H7 (cell line): ENCODE results near the gene GDF11. TPM values are rescaled to one million over a fixed set of nuclear protein-coding genes. Genes with fewer than 3 reads are reported as not detected.

Experiments
- DNase-seq: peaks from one replicate; pipeline ENCODE4 v3.0.0; 2012
- H3K27me3 ChIP-seq: 2 replicates; pipeline ENCODE4 v1.6.0; 2011; ENCODE audit warnings: mild to moderate bottlenecking, low read length; ENCODE audit not compliant: control insufficient read depth, insufficient read depth
- H3K36me3 ChIP-seq: replicated peaks from 2 replicates; pipeline ENCODE4 v1.5.1; 2011; ENCODE audit warnings: low read length; ENCODE audit not compliant: control insufficient read depth, insufficient read depth
- H3K4me3 ChIP-seq: 2 replicates; pipeline ENCODE4 v1.5.1; 2011; ENCODE audit warnings: low read depth, mild to moderate bottlenecking, control low read depth, low read length, moderate library complexity; ENCODE audit not compliant: insufficient read depth
- total RNA-seq: library from RNA; depleted of rRNA; stranded (reverse); fragments of >200 nt; shearing (Covaris generic); gene quantifications from 2 replicates; pipeline ENCODE4 v1.2.3, GENCODE V29; 2014

The GDF11 gene
- total RNA-seq, 1 experiment from 2014 or later, result 11.1 TPM

GRCh38 chr12:55736780-55737580 lies 5.9 kb upstream of the GDF11 start:
- peak; percentile 87 for DNase-seq
- Histone ChIP-seq H3K36me3 (no peaks in the 10 kb centered on the region), H3K27me3 (no peaks in the 10 kb centered on the region), H3K4me3 (no peak overlapping the region)

- peak; percentile 46 for DNase-seq
- H3K36me3 ChIP-seq, result no peaks in the 10 kb centered on the region
- peak overlapping the region; percentile 26 for H3K4me3 ChIP-seq
- no peaks in the 10 kb centered on the region for H3K27me3 ChIP-seq
These were observed 5.3 kb upstream of the GDF11 start for GRCh38 chr12:55737581-55738122.

- H3K4me3 ChIP-seq, result peak overlapping the region; percentile 35
These were observed 4.5 kb upstream of the GDF11 start for GRCh38 chr12:55738123-55739024.

GRCh38 chr12:55739025-55739378 lies 3.9 kb upstream of the GDF11 start:
- Histone ChIP-seq H3K36me3 (no peaks in the 10 kb centered on the region), H3K4me3 (no peak overlapping the region), H3K27me3 (no peaks in the 10 kb centered on the region)
- DNase-seq, result no peak

More at GRCh38 chr12:55738123-55739024, 4.5 kb upstream of the GDF11 start:
- H3K36me3 ChIP-seq, result no peaks in the 10 kb centered on the region
- DNase-seq, result peak; percentile 82
- no peaks in the 10 kb centered on the region for H3K27me3 ChIP-seq

- H3K4me3 ChIP-seq, result peak overlapping the region; percentile 22; the same call in 1 of the 2 replicates
- peak; percentile 31 for DNase-seq
These were observed 816 bp upstream of the GDF11 start for GRCh38 chr12:55741931-55742680.

GRCh38 chr12:55743406-55744339 lies 751 bp downstream of the GDF11 start:
- Histone ChIP-seq H3K4me3 (peak overlapping the region; percentile 84), H3K36me3 (peaks cover 2% of the 10 kb centered on the region; the same call in 1 of the 2 replicates), H3K27me3 (no peaks in the 10 kb centered on the region)
- peak; percentile 49 for DNase-seq

More at GRCh38 chr12:55741931-55742680, 816 bp upstream of the GDF11 start:
- Histone ChIP-seq H3K27me3 (no peaks in the 10 kb centered on the region), H3K36me3 (no peaks in the 10 kb centered on the region)

- H3K27me3 ChIP-seq, result no peaks in the 10 kb centered on the region
- H3K36me3 ChIP-seq, result peaks cover 5% of the 10 kb centered on the region
- H3K4me3 ChIP-seq, result peak overlapping the region; percentile 84
- peak; percentile 58 for DNase-seq
These were observed 1.6 kb downstream of the GDF11 start for GRCh38 chr12:55744340-55745030.

- H3K27me3 ChIP-seq, result no peaks in the 10 kb centered on the region
- H3K4me3 ChIP-seq, result peak overlapping the region; percentile 84
- H3K36me3 ChIP-seq, result peaks cover 8% of the 10 kb centered on the region
- peak; percentile 90 for DNase-seq
These were observed 2.6 kb downstream of the GDF11 start for GRCh38 chr12:55745361-55746173.

- peaks cover 14% of the 10 kb centered on the region for H3K36me3 ChIP-seq
- peak overlapping the region; percentile 28 for H3K4me3 ChIP-seq
- H3K27me3 ChIP-seq, result no peaks in the 10 kb centered on the region
- DNase-seq, result peak; percentile 22
These were observed 3.4 kb downstream of the GDF11 start for GRCh38 chr12:55746174-55746912.

GRCh38 chr12:55746913-55747231 lies 4.0 kb downstream of the GDF11 start:
- H3K4me3 ChIP-seq, result no peak overlapping the region

GRCh38 chr12:55748230-55748993 lies 5.5 kb downstream of the GDF11 start:
- Histone ChIP-seq H3K4me3 (no peak overlapping the region), H3K27me3 (no peaks in the 10 kb centered on the region), H3K36me3 (peaks cover 24% of the 10 kb centered on the region)
- peak; percentile 22 for DNase-seq

More at GRCh38 chr12:55746913-55747231, 4.0 kb downstream of the GDF11 start:
- peak; percentile 48 for DNase-seq
- H3K27me3 ChIP-seq, result no peaks in the 10 kb centered on the region
- H3K36me3 ChIP-seq, result peaks cover 19% of the 10 kb centered on the region
